ENCODE data around the gene PM20D2. TPM values are rescaled to one million over a fixed set of nuclear protein-coding genes. Genes with fewer than 3 reads are reported as not detected.

The PM20D2 gene
- total and polyA plus RNA-seq, 2 of the 13 experiments (the other 11 are each of a cell fraction or from before 2014, with no cell fraction given) = 13.3 to 26.3 TPM

DNA sequence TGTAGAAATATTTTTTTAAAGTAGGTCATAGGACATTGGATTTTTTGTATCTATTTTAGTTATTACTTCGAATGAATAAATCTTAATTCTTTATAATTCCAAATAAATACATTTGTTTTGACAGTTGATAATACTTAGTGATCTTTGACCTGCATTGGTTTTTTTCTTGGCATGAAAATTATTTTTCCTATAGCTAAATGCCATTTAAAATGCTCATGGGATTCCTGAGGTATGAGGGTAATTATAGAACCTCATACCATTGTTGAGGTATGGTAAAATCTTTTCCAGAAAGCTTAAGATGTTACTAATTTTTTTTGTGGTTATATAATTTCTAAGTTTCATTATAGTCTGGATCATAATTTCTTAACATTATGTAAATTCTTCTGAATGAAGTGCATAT, 8.3 kb downstream of the PM20D2 start (continued):
- no peak for TF ChIP-seq ZHX2 (IDR thresholded peaks at IDR 0.05; ENCODE audit: low read depth)
- TF ChIP-seq ZHX2 (CRISPR knock-in tag; IDR thresholded peaks at IDR 0.05; ENCODE audit: borderline replicate concordance) = no peak
- TF ChIP-seq ZNF136 (CRISPR knock-in tag; IDR thresholded peaks at IDR 0.05; ENCODE audit: low read depth) = no peak
- TF ChIP-seq, protein P1, sequence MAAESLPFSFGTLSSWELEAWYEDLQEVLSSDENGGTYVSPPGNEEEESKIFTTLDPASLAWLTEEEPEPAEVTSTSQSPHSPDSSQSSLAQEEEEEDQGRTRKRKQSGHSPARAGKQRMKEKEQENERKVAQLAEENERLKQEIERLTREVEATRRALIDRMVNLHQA (CRISPR knock-in tag; IDR thresholded peaks at IDR 0.05) = no peak

- WGBS (ENCODE audit: low lambda C conversion rate) = 98% methylated on average over 4 of the region's 4 CpGs
- no peaks in the 10 kb centered on the region for H3K79me2 ChIP-seq (ENCODE audit: insufficient read depth, low read length)
- in situ Hi-C loops (cut with HindIII; ENCODE audit: extremely low pct_ligation_motif_present, low pct_unique_long_range_greater_than_20kb) = no loop called here
- ChIA-PET POLR2A (no interaction called here), CTCF (ENCODE audit: low intra/inter-chr PET ratio, low total read pairs) (no interaction called here)
- no peaks in the 10 kb centered on the region for H3K4me1 ChIP-seq (ENCODE audit: insufficient read depth, low read length)
- no peak overlapping the region for H3K9ac ChIP-seq (ENCODE audit: insufficient read depth, low read depth, low read length)
- peaks cover 8 to 47% of the 10 kb centered on the region in 2 experiments for H3K36me3 ChIP-seq (replicated peaks in 1 of 2; ENCODE audit: control insufficient read depth in 1 of 2, insufficient read depth in 2 of 2, low read length in 2 of 2)
- ATAC-seq = no peak
- no peaks in the 10 kb centered on the region; the same call in 1 of the 2 replicates for H4K20me1 ChIP-seq (ENCODE audit: insufficient read depth, low read length)
- H3K27me3 ChIP-seq (ENCODE audit: control insufficient read depth in 1 of 2, insufficient read depth in 2 of 2, low read length in 2 of 2) = no peaks in the 10 kb centered on the region
- H3K27ac ChIP-seq (ENCODE audit: extremely low read length, insufficient read depth, low read length) = no peak overlapping the region
- intact Hi-C loops (cut with micrococcal nuclease; ENCODE audit: unreplicated experiment) = no loop called here
- DNase-seq (ENCODE audit: low spot score) = no peak
- no TSS peak for BruUV-seq (replicated peaks)
- H3K4me2 ChIP-seq (ENCODE audit: low read depth, low read length) = no peak overlapping the region
- H3K4me3 ChIP-seq (replicated peaks in 1 of 3; ENCODE audit: insufficient read depth in 1 of 3, low read depth in 2 of 3, low read length in 3 of 3) = no peak overlapping the region
- FAIRE-seq = no peak
- H3K9me3 ChIP-seq (ENCODE audit: low read length) = no peaks in the 10 kb centered on the region
- H2AFZ ChIP-seq (ENCODE audit: low read length) = no peak overlapping the region
- TF ChIP-seq HNRNPLL (IDR thresholded peaks at IDR 0.05; ENCODE audit: low read depth, low read length, poor library complexity, severe bottlenecking) (no peak), SMYD3 (CRISPR knock-in tag; IDR thresholded peaks at IDR 0.05) (no peak), ZNF577 (CRISPR knock-in tag; IDR thresholded peaks at IDR 0.05; ENCODE audit: borderline replicate concordance, low read depth) (no peak)
- TF ChIP-seq, protein P2, sequence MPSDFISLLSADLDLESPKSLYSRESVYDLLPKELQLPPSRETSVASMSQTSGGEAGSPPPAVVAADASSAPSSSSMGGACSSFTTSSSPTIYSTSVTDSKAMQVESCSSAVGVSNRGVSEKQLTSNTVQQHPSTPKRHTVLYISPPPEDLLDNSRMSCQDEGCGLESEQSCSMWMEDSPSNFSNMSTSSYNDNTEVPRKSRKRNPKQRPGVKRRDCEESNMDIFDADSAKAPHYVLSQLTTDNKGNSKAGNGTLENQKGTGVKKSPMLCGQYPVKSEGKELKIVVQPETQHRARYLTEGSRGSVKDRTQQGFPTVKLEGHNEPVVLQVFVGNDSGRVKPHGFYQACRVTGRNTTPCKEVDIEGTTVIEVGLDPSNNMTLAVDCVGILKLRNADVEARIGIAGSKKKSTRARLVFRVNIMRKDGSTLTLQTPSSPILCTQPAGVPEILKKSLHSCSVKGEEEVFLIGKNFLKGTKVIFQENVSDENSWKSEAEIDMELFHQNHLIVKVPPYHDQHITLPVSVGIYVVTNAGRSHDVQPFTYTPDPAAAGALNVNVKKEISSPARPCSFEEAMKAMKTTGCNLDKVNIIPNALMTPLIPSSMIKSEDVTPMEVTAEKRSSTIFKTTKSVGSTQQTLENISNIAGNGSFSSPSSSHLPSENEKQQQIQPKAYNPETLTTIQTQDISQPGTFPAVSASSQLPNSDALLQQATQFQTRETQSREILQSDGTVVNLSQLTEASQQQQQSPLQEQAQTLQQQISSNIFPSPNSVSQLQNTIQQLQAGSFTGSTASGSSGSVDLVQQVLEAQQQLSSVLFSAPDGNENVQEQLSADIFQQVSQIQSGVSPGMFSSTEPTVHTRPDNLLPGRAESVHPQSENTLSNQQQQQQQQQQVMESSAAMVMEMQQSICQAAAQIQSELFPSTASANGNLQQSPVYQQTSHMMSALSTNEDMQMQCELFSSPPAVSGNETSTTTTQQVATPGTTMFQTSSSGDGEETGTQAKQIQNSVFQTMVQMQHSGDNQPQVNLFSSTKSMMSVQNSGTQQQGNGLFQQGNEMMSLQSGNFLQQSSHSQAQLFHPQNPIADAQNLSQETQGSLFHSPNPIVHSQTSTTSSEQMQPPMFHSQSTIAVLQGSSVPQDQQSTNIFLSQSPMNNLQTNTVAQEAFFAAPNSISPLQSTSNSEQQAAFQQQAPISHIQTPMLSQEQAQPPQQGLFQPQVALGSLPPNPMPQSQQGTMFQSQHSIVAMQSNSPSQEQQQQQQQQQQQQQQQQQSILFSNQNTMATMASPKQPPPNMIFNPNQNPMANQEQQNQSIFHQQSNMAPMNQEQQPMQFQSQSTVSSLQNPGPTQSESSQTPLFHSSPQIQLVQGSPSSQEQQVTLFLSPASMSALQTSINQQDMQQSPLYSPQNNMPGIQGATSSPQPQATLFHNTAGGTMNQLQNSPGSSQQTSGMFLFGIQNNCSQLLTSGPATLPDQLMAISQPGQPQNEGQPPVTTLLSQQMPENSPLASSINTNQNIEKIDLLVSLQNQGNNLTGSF (CRISPR knock-in tag; IDR thresholded peaks at IDR 0.05) = no peak
Observed at GRCh38 chr6:89160331-89161092, 14.7 kb downstream of the PM20D2 start.

All from HepG2 (cell line).